HG02852 (cell line): ENCODE measurements around the gene HLA-DOB.

Experiments used
- ATAC-seq: cut with Tn5 transposase; IDR thresholded peaks from one replicate; pipeline ENCODE4 v1.9.1; 2021; ENCODE audit warnings: mild to moderate bottlenecking, moderate library complexity; ENCODE audit not compliant: unreplicated experiment

The HLA-DOB gene

DNA sequence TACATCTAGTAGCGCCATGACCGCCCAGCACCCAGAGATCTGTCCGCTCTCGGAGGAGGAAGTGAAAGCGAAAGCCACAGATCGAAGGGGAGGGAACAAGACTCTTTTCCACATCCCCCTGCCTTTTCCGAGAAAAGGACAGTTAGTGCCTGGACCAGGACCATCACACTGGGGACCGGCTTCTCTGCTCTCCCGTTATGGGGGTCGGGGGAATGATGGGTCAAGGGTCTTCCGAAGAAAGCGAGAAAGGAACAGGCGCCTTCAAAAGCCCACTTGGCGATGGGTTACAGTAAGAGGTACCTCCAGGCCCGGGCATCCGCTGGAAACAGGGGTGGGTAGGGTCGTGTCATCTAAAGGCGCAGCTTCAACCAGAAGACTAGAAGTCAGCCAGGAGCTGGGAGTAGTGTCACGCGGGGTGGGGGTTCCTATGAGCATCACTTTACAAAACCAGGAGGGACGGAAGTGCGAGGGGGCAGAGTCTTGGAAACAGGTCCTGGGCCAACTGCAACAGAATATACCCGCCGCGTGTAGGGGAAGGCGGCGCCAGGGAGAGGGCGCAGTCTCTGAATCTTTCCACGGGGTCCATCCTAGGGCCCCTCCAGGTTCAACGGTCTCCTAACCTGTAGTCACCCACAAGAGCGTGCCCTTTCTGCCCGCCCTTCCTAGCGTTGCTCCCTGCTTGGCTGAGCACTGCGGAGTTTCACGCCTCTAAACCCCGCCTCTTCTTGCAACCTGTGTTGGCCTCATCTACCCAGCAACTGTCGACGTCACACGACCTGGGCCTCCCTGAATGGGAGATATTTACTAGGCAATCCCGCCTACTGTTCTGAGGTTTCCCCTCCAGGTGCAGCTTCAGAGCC lies 27.4 kb upstream of the HLA-DOB start, which contains the start of gene PSMB8:
TSS of gene PSMB8 (minus strand) at position 69 of the 860 bp plus-strand sequence. CDS start at position 18, 51 bp downstream.
- ATAC-seq = peak; percentile 65

DNA sequence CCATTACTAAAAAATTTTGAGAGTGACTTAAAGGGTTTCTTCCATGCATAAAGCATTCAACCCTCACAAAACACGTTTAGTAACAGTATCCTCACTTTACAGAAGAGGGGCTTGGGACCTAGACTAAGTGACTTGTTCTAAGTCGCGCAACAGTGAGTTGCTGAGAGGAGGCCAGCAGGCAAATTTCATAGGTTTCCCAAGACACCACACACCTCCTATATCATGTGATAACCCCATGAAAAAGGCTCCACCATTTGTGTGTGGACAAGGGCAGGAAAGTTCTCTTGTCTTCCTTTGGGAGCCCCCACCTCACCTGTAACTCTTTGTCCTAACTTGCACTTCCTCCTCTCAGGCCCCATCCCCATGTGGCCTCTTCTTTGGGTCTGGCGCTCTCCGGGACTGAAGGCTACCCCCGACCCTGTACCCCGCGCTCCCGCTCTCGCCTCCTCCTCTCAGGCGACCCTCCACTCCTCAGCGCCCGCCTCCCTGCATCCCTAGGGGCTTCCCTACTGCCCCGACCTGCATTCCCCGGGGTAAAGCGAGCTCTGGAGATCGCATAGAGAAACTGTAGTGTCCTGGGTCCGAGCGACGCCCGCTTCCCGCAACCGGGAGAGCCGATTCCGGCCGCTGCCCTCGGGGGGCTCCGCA lies 26.7 kb upstream of the HLA-DOB start:
- ATAC-seq = no peak

DNA sequence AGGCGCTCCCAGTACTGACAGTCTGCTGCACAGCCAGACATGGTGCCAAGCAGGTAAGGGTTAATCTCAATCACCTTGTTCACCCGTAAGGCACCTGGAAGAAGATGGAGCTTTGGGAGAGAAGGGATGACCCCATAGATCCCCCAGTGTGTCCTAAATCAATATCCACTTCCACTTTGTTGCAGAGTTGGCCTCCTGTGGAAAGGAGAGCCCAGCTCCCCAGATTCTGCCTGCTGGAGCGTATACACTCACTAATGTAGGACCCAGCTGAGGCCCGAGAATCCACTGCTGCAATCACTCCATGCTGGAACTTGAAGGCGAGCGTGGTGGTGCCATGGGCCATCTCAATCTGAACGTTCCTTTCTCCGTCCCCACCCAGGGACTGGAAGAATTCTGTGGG lies 25.9 kb upstream of the HLA-DOB start:
- no peak for ATAC-seq

DNA sequence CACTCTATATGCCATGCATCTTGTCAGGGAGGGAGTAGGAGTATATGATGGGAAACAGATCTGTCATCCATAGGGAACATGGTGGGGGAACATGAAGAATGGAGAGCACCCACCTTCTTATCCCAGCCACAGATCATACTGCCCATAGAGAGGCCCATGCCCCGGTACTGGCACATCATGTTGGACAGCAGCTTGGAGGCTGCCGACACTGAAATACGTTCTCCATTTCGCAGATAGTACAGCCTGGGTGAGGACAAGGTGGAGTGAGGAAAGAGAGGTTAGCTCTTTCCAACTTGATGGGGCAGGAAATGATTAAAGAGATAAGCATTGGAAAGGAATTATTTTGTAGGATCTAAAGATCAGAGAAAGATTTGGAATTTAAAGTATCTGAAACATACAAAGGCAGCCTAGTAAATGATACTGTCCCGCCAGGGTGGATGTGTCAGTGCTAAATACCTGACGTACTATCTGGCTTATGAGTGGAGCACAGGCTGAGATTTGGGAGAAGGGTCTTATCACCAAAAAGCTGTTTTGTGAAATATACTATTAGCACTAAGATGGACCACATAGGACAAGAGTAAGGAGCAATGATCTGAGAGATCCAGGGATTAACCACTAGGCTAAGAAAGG lies 25.3 kb upstream of the HLA-DOB start:
- ATAC-seq = no peak

DNA sequence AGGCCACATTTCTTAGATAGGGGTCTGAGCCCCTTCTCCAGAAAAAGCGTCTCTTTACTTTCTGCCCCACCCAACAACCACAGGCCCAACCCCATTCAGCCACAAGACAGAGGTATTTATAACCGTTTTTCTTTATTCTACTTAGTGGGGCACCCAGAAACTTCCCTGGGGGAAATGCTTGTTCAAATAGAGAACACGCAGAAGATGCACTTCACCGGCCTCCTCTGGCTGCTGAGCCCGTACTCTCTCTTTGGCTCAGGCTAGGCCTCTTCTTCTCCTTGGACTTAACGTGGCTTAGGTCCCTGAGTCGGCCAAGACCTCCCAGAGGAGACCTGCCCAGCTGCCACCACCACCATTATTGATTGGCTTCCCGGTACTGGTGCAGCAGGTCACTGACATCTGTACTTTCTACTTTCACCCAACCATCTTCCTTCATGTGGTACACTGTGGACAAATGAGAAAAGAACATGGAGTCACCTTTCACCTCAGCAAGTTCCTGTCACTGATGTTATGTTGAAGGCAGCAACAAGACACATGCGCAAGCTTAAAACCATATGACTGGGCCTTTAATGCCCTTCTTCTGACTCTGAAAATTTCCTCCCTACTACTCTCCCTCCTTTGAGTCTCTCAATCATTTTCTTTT lies 23.9 kb upstream of the HLA-DOB start:
- ATAC-seq = no peak

DNA sequence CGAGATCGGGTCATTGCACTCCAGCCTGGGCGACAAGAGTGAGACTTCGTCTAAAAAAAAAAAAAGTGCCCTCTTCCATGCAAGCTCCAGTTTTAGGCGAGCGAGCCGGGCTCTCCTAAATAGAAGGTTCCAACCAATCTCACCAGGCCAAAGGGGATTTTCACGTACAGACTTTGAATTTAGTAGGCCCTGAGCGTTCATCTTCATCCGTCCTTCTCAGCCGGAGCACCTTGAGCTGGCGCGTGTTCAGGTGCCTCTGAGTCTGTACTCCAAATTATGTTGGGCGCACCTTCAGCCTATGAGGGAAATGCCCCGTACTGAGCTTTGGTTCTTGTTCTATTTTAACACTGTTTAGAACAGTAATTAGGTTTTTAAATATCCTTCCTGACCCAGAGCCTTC lies 22.6 kb upstream of the HLA-DOB start:
- no peak for ATAC-seq

DNA sequence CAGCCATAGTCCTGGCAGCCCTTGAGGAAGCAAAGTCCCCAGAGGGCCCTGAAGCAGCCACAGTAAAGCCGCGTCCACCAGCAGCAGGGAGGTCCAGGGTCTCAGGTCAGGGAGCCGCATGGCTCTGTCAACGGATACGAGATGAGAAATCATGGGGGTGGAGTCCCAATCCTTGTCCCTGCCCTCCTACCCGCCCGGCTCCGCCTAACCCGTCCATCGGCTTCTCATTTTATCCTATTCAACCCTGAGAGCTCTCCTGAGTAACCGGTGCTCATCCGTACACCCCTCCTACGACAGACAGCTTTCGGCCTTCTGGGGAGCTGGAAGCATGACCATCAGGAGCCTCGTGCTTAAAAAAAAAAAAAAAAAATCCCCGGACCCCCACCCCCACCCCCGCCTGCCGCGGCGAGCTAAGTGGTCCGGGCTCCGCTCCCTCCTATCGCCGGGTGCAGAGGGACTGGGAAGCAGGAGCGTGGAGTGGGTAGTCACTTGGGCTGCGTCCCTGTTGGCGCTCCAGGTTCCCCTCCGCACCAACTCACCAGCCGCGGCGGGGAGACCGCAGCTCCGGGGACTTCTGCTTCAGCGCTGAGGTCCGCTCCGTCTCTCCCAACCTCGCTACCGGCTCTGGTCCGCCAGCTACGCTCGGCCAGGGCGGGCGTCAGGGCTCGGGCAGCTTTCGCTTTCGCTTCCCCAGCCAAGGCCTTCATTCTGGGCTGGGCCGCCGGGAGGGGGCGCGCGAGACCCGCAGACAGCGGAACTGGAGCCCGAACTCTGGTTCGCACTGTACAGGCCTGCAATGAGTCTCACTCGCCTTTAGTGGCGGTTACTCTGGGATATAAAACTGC lies 21.5 kb upstream of the HLA-DOB start, which contains the start of gene TAP2:
TSS of gene TAP2 (minus strand) at position 626 of the 845 bp plus-strand sequence. CDS start at position 120, 506 bp downstream.
- ATAC-seq = peak; percentile 76

DNA sequence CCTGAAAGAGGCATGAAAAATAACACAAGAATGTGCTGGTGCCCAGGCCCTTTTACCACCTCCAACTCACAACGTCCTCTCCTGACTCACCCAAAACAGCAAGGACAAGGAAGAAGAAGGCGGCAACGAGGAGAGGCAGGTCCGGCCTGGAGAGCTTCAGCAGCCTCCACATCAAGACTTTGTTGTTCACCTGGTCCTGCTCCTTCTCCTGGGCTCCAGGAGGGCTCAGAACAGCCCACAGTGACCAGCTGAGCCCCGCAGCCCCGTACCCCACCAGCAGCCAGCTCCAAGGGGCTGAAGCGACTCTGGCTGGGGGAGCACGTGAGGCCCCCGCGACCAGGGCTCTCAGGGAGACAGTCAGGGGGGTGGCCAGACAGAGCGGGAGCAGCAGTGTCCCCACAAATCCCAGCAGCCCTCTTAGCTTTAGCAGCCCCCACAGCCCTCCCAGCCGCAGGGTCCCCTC lies 20.9 kb upstream of the HLA-DOB start:
- no peak for ATAC-seq

DNA sequence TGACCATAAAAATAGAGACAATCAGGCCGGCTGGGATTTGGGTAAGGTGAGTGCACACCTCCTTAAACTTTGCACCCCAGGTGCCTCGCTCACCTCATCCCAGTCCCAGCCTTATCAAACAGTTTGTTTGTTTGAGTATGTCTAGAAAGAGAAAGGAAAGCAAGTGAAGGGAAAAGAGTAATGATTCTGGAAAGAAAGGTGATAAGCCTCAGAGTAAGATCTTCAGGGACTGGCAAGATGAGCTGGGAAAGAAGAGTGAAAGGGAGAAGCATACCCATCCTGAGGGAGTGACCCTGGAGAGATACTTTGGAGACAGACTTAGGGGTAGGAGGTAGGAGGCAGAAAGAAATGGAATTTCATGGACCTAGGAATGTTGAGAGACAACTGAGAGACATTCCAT lies 20.1 kb upstream of the HLA-DOB start:
- no peak for ATAC-seq

DNA sequence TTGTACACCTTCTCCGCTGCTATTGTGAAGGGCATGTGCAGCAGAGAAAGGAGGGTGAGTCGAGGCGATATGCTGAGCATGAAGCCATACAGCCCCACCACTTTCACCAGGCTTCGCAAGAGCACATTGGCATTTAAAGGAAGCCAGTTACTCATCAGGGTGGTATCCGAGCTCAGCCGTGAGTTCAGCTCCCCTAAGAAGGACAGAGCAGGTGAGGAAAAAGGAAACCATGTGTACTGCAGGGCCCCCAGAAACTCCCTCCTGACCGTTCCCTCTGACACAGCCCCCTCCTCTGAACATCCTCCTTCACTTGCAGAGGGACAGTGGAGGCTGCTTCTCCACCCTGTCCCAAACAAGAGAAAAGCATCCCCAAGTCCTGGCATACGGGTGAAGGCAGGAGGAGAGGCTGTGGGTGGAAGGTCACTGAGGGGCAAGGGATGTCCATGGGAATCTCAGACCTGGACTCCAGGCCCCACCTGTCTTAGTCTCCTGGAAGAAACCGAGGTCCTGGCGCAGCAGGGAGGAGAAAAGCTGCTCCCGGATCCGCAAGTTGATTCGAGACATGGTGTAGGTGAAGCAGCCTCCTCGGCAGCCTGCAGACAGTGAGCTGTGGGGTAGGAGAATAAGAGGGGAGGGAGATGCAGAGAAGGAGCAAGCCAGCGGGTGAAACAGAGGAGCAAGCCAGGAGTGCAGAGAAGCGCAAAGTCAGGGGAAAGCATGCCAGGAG lies 18.5 kb upstream of the HLA-DOB start:
- no peak for ATAC-seq

DNA sequence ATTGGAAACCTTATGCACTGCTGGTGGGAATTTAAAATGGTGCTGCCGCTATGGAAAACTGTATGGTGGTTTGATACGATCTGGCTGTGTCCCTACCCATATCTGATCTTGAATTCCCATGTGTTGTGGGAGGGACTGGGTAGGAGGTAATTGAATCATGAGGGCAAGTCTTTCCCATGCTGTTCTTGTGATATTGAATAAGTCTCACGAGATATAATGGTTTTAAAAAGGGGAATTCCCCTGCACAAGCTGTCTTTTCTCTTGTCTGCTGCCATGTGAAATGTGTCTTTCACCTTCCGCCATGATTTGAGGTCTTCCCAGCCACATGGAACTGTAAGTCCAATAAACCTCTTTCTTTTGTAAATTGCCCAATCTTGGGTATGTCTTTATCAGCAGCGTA lies 16.9 kb upstream of the HLA-DOB start:
- ATAC-seq = no peak

DNA sequence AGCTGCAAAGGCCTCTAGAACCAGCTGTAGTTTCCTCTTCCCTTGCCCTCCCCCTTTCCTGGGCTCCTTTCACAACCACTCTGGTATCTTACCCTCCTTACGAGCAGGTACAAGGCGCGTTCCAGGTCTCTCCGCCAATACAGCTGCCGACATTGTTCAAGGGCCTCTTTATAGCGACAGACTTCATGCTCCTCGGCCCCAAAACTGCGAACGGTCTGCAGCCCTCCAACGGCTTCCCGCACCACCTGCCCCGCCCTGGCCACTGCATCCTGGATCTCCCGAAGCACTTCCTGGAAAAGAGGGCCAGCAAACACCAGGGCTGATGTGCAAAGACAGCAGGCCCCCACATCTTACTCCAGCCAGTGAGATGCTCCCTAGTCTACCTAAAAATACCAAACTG lies 15.7 kb upstream of the HLA-DOB start:
- no peak for ATAC-seq

DNA sequence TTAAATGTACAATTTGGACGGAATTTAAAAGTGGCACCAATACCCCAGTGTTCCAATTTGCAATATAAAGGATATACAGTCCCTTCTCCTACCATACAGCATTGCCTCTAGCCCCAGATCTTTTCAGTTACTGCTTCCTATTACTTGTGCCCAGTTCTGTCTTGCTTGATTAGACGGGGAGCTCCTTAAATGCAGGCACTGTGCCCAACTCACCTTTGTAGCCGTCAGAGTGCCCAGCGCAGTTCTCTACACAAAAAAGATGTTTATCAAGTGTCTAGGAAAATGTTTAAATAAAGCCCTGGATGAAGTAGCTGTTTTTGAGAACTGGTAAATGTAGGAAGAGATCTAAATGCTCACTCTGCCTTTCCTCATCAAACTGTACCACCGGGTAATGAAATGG lies 14.1 kb upstream of the HLA-DOB start:
- ATAC-seq = no peak

DNA sequence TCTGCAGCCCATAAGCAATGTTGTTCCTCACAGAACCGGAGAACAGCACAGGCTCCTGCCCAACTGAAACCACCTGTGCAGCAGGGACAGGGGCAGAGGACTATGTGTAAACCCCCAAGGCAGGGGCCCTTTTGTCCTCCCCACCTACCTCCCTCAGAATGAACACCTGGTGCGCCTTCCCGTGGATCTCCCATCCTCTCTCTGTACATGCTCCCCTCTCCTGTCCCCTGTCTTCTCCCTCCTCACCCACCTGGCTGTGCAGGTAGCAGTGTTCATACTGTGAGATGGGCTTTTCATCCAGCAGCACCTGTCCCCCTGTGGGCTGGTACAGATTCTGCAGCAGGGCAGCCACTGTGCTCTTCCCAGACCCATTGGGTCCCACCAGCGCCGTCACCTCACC lies 13.2 kb upstream of the HLA-DOB start:
- ATAC-seq = no peak

DNA sequence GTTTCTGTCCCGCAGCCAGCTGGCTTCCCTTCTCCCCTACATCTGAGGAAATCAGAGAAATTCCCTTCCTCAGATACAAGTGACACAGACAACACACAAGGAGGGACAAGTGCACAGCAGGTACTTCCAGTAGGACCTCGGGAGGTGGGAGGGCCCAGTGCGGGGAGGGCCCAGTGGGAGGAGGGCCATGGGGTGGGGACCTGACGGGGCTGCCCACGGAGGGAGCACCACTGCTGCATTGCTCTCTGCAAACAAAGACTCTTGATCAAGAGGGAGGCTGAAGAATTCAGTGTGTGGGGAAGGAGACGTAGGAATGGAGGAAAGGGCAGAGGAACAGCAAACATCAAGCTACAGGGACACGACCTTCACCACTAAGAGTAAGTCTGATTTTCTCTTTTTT lies 12.7 kb upstream of the HLA-DOB start:
- no peak for ATAC-seq

DNA sequence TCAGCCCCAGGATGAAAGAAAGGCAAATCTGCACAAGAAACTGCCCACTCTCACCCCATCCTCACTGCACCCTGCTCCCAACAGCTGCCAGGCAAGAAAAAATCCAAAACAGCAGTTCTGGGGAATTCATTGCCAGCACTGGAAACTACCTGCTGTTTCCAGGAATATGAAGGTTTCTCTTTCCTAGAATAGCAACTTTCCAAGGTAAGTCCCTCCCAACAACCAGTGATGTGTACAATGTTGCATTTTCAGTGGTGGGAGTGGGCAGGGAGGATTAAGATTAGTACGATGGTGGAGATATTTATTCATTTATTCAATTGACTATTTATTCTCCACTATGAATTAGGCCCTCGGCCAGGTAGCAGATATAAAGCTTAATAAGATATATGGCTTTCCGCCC lies 10.2 kb upstream of the HLA-DOB start:
- no peak for ATAC-seq

DNA sequence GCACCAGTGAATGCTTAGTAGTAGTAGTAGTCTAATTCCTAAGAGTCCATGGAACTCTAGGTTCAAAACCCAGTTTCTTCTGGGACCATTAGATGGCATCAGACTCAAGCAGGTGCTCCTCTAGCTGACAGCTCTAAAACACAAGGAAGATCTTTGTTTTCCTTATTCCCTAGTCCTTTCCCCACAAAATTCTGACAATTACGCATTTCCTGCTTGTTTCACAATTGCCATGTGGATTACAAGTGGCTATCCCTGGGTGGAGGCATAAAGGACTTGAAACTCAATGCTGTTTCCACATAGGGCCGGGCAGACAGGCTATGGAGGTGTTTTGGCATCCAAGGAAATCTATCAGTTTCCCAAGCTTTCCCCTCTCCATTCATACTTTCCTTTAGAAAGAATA lies 9.2 kb upstream of the HLA-DOB start:
- no peak for ATAC-seq

DNA sequence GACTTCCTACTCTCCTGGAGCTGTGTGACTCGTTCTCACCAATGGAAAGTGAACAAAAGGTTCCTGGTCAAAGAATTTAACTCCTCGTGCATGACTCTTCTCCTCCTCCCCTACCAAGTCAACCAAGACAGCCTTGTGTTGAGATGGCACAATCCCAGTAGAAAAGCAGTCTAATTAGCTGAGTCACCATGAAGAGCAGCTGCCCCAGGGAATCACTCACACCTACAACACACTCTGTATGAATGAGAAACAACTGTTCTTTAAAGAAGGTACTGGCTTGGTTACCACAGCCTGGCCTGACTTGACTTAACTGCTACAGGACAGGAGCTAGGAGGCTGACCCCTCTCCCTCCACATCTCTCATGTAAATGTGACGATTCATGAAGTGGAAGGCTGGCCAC lies 2.9 kb upstream of the HLA-DOB start:
- ATAC-seq = no peak

DNA sequence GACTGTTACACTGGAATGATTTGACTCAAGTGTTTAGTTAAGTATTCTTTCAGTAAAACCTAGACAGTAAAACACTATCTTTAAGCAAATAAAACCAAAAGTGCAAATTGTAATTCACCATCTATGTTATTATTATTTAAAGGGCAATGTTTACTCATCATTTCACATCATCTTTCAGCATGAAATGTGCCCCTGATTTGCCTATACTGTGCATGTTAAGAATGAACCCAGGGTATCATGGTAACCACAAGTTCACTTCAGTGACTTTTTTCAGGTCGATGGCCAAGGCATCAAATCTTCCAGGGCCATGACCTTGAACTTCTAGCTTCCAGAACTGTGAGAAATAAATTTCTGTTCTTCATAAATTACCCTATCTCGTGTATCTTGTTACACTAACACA lies 2.1 kb upstream of the HLA-DOB start:
- ATAC-seq = no peak

DNA sequence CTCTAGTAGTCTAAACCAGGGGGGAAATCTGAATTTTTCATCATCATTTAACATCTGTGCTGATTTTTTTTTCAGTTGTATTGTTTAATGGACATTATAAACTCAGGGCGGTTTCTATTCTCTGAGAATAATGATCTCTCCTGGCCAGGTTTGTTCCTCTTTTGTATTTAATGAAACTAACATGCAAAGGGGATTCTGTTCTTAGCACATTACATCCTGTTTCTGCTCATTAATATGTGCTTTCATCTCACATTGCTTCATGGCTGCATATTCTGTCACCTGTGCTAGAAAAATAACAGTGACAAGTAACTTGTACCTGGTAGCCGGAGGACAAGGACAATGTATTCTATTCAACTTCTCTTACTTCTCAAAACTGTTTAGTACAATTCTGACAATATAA lies 806 bp downstream of the HLA-DOB start:
- ATAC-seq = peak; percentile 45
